C4-2B (cell line): Measurements from ENCODE around the gene SLC6A1.

Experiments
- CTCF ChIP-seq: fragments of 450-650 bp; conservative IDR thresholded peaks from 2 replicates; pipeline ENCODE4 v1.5.1; 2017; ENCODE audit warnings: mild to moderate bottlenecking
- ZFX ChIP-seq: fragments of 450-650 bp; IDR thresholded peaks from 2 replicates; pipeline ENCODE4 v1.6.1; 2017

DNA sequence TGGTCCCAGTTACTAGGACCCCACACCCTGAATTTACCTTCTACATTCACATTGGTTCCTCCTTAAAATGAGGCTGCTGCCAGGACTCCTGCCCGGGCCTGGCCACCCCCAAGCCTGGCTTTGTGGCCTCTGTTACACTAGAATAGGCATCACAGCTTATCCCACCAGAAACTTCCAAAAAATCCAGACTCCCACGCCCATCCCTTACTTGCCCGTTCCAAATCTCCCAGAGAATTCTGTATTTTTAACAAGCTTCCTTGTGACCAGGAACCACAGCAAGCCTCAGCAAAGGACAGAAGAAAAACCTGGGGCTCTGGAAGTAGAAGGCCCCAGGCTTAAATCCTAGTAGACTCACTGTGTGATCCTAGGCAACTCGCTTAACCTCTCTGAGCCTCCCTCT, 36.0 kb upstream of the SLC6A1 start:
- TF ChIP-seq CTCF (no peak), ZFX (no peak)
